GM23338 (cell line): ENCODE data around the gene PANK4. TPM values are rescaled to one million over a fixed set of nuclear protein-coding genes. Genes with fewer than 3 reads are reported as not detected.

Experiments used
- ATAC-seq: fragments of 200-7000 bp; cut with Tn5 transposase; 3 replicates; pipeline ENCODE4 v1.9.1; 2020
- DNase-seq: peaks from one replicate; pipeline ENCODE4 v3.0.0-alpha.2; 2015; ENCODE audit warnings: low spot score
- H2AFZ ChIP-seq: fragments of 200-600 bp; sonication (generic); 2 replicates; pipeline ENCODE4 v1.8.0; 2016; ENCODE audit warnings: antibody characterized with exemption, mild to moderate bottlenecking, moderate library complexity
- H3F3A ChIP-seq: fragments of 200-600 bp; sonication (generic); replicated peaks from 2 replicates; pipeline ENCODE4 v1.8.0; 2017; ENCODE audit warnings: antibody characterized with exemption, mixed run types, low read depth
- H3K27ac ChIP-seq: fragments of 200-600 bp; sonication (generic); 2 replicates; pipeline ENCODE4 v1.6.1; 2016; ENCODE audit warnings: low read depth
- H3K27me3 ChIP-seq: fragments of 200-600 bp; sonication (generic); 2 replicates; pipeline ENCODE4 v1.8.0; 2016; ENCODE audit warnings: mild to moderate bottlenecking, mixed run types, moderate library complexity; ENCODE audit not compliant: insufficient read depth
- H3K36me3 ChIP-seq: fragments of 200-600 bp; sonication (generic); 2 replicates; pipeline ENCODE4 v1.8.0; 2016; ENCODE audit warnings: mild to moderate bottlenecking; ENCODE audit not compliant: insufficient read depth
- H3K4me1 ChIP-seq: fragments of 200-600 bp; sonication (generic); 2 replicates; pipeline ENCODE4 v1.8.0; 2016; ENCODE audit warnings: mild to moderate bottlenecking, moderate library complexity; ENCODE audit not compliant: insufficient read depth
- H3K4me2 ChIP-seq: fragments of 200-600 bp; sonication (generic); 2 replicates; pipeline ENCODE4 v1.7.1; 2017; ENCODE audit warnings: mixed run types
- H3K4me3 ChIP-seq: fragments of 200-600 bp; sonication (generic); 2 replicates; pipeline ENCODE4 v1.6.1; 2016; ENCODE audit warnings: mixed run types
- H3K79me2 ChIP-seq: fragments of 200-600 bp; sonication (generic); replicated peaks from 2 replicates; pipeline ENCODE4 v1.8.0; 2017; ENCODE audit warnings: mild to moderate bottlenecking; ENCODE audit not compliant: insufficient read depth
- H3K9me2 ChIP-seq: fragments of 200-600 bp; sonication (generic); 2 replicates; pipeline ENCODE4 v1.8.0; 2017; ENCODE audit not compliant: insufficient read depth
- H4K20me1 ChIP-seq: fragments of 200-600 bp; sonication (generic); replicated peaks from 2 replicates; pipeline ENCODE4 v1.8.0; 2017; ENCODE audit warnings: mild to moderate bottlenecking; ENCODE audit not compliant: insufficient read depth
- H3K27ac Mint-ChIP-seq: 2 replicates; pipeline ENCODE4 v1.8.0; 2020; ENCODE audit warnings: inconsistent platforms, mild to moderate bottlenecking, moderate library complexity, mixed read lengths
- H3K27me3 Mint-ChIP-seq: 3 replicates; pipeline ENCODE4 v1.8.0; 2022; ENCODE audit warnings: low read depth, mild to moderate bottlenecking, moderate library complexity, mixed read lengths, inconsistent platforms; ENCODE audit not compliant: insufficient read depth, poor library complexity
- H3K36me3 Mint-ChIP-seq: 3 replicates; pipeline ENCODE4 v1.8.0; 2021; ENCODE audit warnings: low read depth, mild to moderate bottlenecking, inconsistent platforms, moderate library complexity, mixed read lengths
- H3K4me1 Mint-ChIP-seq: 3 replicates; pipeline ENCODE4 v1.8.0; 2020; ENCODE audit warnings: mild to moderate bottlenecking, inconsistent platforms, mixed read lengths
- H3K4me3 Mint-ChIP-seq: 3 replicates; pipeline ENCODE4 v1.8.0; 2021; ENCODE audit warnings: moderate library complexity, mild to moderate bottlenecking, inconsistent platforms, mixed read lengths
- H3K9me3 Mint-ChIP-seq: 3 replicates; pipeline ENCODE4 v1.8.0; 2020; ENCODE audit warnings: moderate library complexity, mild to moderate bottlenecking, inconsistent platforms, mixed read lengths
- CREB1 ChIP-seq: fragments of 250-450 bp; sonication (Bioruptor Pico); IDR thresholded peaks from 2 replicates; pipeline ENCODE4 v1.5.0; 2020; ENCODE audit warnings: low read depth, mild to moderate bottlenecking, moderate library complexity
- ETS1 ChIP-seq: IDR thresholded peaks from 2 replicates; pipeline ENCODE4 v1.6.1; 2016; ENCODE audit warnings: antibody characterized with exemption
- EZH2 ChIP-seq: fragments of 200-600 bp; sonication (generic); IDR thresholded peaks from one replicate; pipeline ENCODE4 v1.8.0; 2017; ENCODE audit warnings: antibody characterized with exemption, mild to moderate bottlenecking, low read depth; ENCODE audit not compliant: unreplicated experiment
- EZH2phosphoT487 ChIP-seq: fragments of 200-600 bp; sonication (generic); IDR thresholded peaks from one replicate; pipeline ENCODE4 v1.8.1; 2018; ENCODE audit warnings: antibody characterized with exemption; ENCODE audit not compliant: unreplicated experiment
- JUNB ChIP-seq: IDR thresholded peaks from one replicate; pipeline ENCODE4 v1.6.1; 2016; ENCODE audit warnings: antibody characterized with exemption; ENCODE audit not compliant: unreplicated experiment
- NANOG ChIP-seq: IDR thresholded peaks from 2 replicates; pipeline ENCODE4 v1.6.1; 2016; ENCODE audit warnings: antibody characterized with exemption, borderline replicate concordance
- POLR2AphosphoS5 ChIP-seq: IDR thresholded peaks from 2 replicates; pipeline ENCODE4 v1.6.1; 2016; ENCODE audit warnings: antibody characterized with exemption, low read depth
- REST ChIP-seq: IDR thresholded peaks from one replicate; pipeline ENCODE4 v1.6.1; 2018; ENCODE audit warnings: antibody characterized with exemption; ENCODE audit not compliant: unreplicated experiment
- STAT1 ChIP-seq: IDR thresholded peaks from one replicate; pipeline ENCODE4 v1.6.1; 2016; ENCODE audit warnings: antibody characterized with exemption; ENCODE audit not compliant: unreplicated experiment
- ZNF114 ChIP-seq: fragments of 250-450 bp; sonication (Bioruptor Pico); IDR thresholded peaks from 2 replicates; pipeline ENCODE4 v1.5.0; 2020; ENCODE audit warnings: mild to moderate bottlenecking, moderate library complexity
- ZNF331 ChIP-seq: fragments of 250-450 bp; sonication (Bioruptor Pico); IDR thresholded peaks from 2 replicates; pipeline ENCODE4 v1.5.0; 2020; ENCODE audit warnings: low read depth, mild to moderate bottlenecking, moderate library complexity
- ZNF462 ChIP-seq: fragments of 250-450 bp; sonication (Bioruptor Pico); IDR thresholded peaks from 2 replicates; pipeline ENCODE4 v1.5.0; 2020; ENCODE audit warnings: mild to moderate bottlenecking, moderate library complexity
- polyA plus RNA-seq: library from polyadenylated mRNA; unstranded; fragments of >200 nt; fragmentation: Nextera tagmentation; extraction: Ambion mirVana; gene quantifications from 2 replicates; pipeline ENCODE4 v1.2.1, GENCODE V29; 2016
- total RNA-seq: library from RNA; depleted of rRNA; stranded (reverse); fragments of >200 nt; shearing (Covaris generic); gene quantifications from 2 replicates; pipeline ENCODE4 v1.2.3, GENCODE V29; 2014

The PANK4 gene
- total and polyA plus RNA-seq, 2 experiments from 2014 or later = 25.8 to 43.7 TPM

- no peak overlapping the region for H2AFZ ChIP-seq
- H3K4me1 ChIP-seq = no peaks in the 10 kb centered on the region
- H3K4me1 Mint-ChIP-seq = no peaks in the 10 kb centered on the region
- no peaks in the 10 kb centered on the region for H3K9me2 ChIP-seq
- H3K4me3 Mint-ChIP-seq = no peak overlapping the region
- H3K36me3 ChIP-seq = no peaks in the 10 kb centered on the region
- no peaks in the 10 kb centered on the region for H3K79me2 ChIP-seq
- H3K27me3 Mint-ChIP-seq = peaks cover 1% of the 10 kb centered on the region
- H3K4me2 ChIP-seq = no peak overlapping the region
- no peaks in the 10 kb centered on the region for H4K20me1 ChIP-seq
- H3K4me3 ChIP-seq = no peak overlapping the region
- H3K36me3 Mint-ChIP-seq = no peaks in the 10 kb centered on the region
- no peak for TF ChIP-seq ZNF462 (CRISPR knock-in tag)
- no peak for TF ChIP-seq NANOG
- TF ChIP-seq ETS1 = no peak
- no peak for TF ChIP-seq JUNB
- no peak for TF ChIP-seq ZNF114
- no peak for TF ChIP-seq STAT1
- TF ChIP-seq EZH2phosphoT487 = no peak
- TF ChIP-seq ZNF331 = no peak
- no peak for TF ChIP-seq EZH2
- no peak for TF ChIP-seq POLR2AphosphoS5
- TF ChIP-seq CREB1 = no peak
- no peak for TF ChIP-seq REST
- no peak for ATAC-seq
- H3K9me3 Mint-ChIP-seq = no peaks in the 10 kb centered on the region
- no peaks in the 10 kb centered on the region for H3K27me3 ChIP-seq
- no peak for DNase-seq
- H3F3A ChIP-seq = no peaks in the 10 kb centered on the region
- peak overlapping the region; percentile 62; the same call in 1 of the 2 replicates for H3K27ac Mint-ChIP-seq
- no peak overlapping the region for H3K27ac ChIP-seq
Observed at GRCh38 chr1:2477309-2477708, 49.1 kb downstream of the PANK4 start.
